GM12891 (cell line): ENCODE results near the gene TCP11L2.

ENCODE experiments used
- PAX5 ChIP-seq: IDR thresholded peaks from 2 replicates; pipeline ENCODE4 v1.6.1; 2011; ENCODE audit warnings: low read length, moderate library complexity, mild to moderate bottlenecking; ENCODE audit not compliant: insufficient read depth, severe bottlenecking
- POLR2A ChIP-seq: IDR thresholded peaks from 2 replicates; pipeline ENCODE4 v1.6.1; 2011; ENCODE audit warnings: low read depth, low read length, control low read depth
- POLR2AphosphoS5 ChIP-seq: IDR thresholded peaks from 2 replicates; pipeline ENCODE4 v1.6.1; 2011; ENCODE audit warnings: low read depth, low read length, control low read depth
- POU2F2 ChIP-seq: IDR thresholded peaks from 2 replicates; pipeline ENCODE4 v1.6.1; 2011; ENCODE audit warnings: low read depth, mild to moderate bottlenecking, control low read depth, low read length, moderate library complexity
- SPI1 ChIP-seq: IDR thresholded peaks from 2 replicates; pipeline ENCODE4 v1.6.1; 2011; ENCODE audit warnings: low read depth, low read length, control low read depth
- TAF1 ChIP-seq: IDR thresholded peaks from 2 replicates; pipeline ENCODE4 v1.6.1; 2011; ENCODE audit warnings: low read depth, low read length, control low read depth

GRCh38 chr12:106332536-106332935, 30.0 kb downstream of the TCP11L2 start:
- TF ChIP-seq SPI1 (no peak), POLR2A (no peak), POLR2AphosphoS5 (no peak), PAX5 (no peak), POU2F2 (no peak), TAF1 (no peak)
